HepG2 (cell line): ENCODE measurements around the gene PLA2G4A. TPM values are rescaled to one million over a fixed set of nuclear protein-coding genes. Genes with fewer than 3 reads are reported as not detected.

ENCODE experiments used
- ATAC-seq: fragments of 200-7000 bp; cut with Tn5 transposase; 3 replicates; pipeline ENCODE4 v1.9.1; 2020; ENCODE audit warnings: mild to moderate bottlenecking, moderate library complexity
- BruUV-seq: library from RNA; stranded (reverse); fragments of 400-500 nt; replicated peaks from 2 replicates; lab custom pipeline; 2021; lab: Mats Ljungman, UMichigan
- CTCF ChIA-PET: fragments of 300-600 bp; formaldehyde crosslinking; extraction: SDS; loops from one replicate; lab custom pipeline; 2021; ENCODE audit warnings: low total read pairs, inconsistent platforms, low intra/inter-chr PET ratio; lab: Yijun Ruan, JAX
- POLR2A ChIA-PET: fragments of 350-600 bp; sonication (Branson Sonifier 250); formaldehyde crosslinking; loops from one replicate; lab custom pipeline; 2020; ENCODE audit warnings: antibody characterized with exemption, inconsistent platforms; lab: Yijun Ruan, JAX
- DNase-seq: peaks from one replicate; pipeline ENCODE4 v3.0.0-alpha.2; 2015; ENCODE audit warnings: low spot score
- FAIRE-seq: peaks from 3 replicates; lab custom pipeline; 2011; peaks lifted over from hg19 to GRCh38; lab: Jason Lieb, UNC
- H2AFZ ChIP-seq: one replicate; pipeline ENCODE4 v1.6.1; 2011; ENCODE audit warnings: low read length, inconsistent platforms
- H3K27ac ChIP-seq: fragments of 300-600 bp; 3 replicates; pipeline ENCODE4 v1.8.0; 2011; ENCODE audit warnings: mixed run types, mild to moderate bottlenecking, mixed read lengths, low read length, inconsistent platforms; ENCODE audit not compliant: insufficient read depth; ENCODE audit errors: extremely low read length
- H3K27me3 ChIP-seq, 2 experiments: fragments of 200-600 bp in 1 of 2; 2 replicates in 1 of 2; 3 replicates in 1 of 2; pipeline versions ENCODE4 v1.6.0 to v1.8.0; 2011; ENCODE audit warnings: low read length in 2 of 2, mild to moderate bottlenecking in 2 of 2, moderate library complexity in 2 of 2, inconsistent platforms in 1 of 2; ENCODE audit not compliant: insufficient read depth in 2 of 2, control insufficient read depth in 1 of 2
- H3K36me3 ChIP-seq, 2 experiments: fragments of 200-600 bp in 1 of 2; replicated peaks in 1 of 2; 2 replicates in 1 of 2; 3 replicates in 1 of 2; pipeline versions ENCODE4 v1.5.1 to v1.8.0; 2011; ENCODE audit warnings: low read length in 2 of 2, inconsistent platforms in 1 of 2; ENCODE audit not compliant: insufficient read depth in 2 of 2, control insufficient read depth in 1 of 2
- H3K4me1 ChIP-seq: 2 replicates; pipeline ENCODE4 v1.5.1; 2012; ENCODE audit warnings: low read length, inconsistent platforms; ENCODE audit not compliant: insufficient read depth
- H3K4me2 ChIP-seq: 2 replicates; pipeline ENCODE4 v1.6.0; 2011; ENCODE audit warnings: low read depth, low read length, inconsistent platforms
- H3K4me3 ChIP-seq, 3 experiments: fragments of 200-600 bp in 1 of 3; sonication (generic), shearing (Covaris generic) in 1 of 3; replicated peaks in 1 of 3; 2 replicates each; pipeline ENCODE4 v1.5.1; 2011 to 2016; ENCODE audit warnings: low read length in 3 of 3, inconsistent platforms in 2 of 3, low read depth in 2 of 3, mild to moderate bottlenecking in 2 of 3, control low read depth in 1 of 3, mixed read lengths in 1 of 3; ENCODE audit not compliant: insufficient read depth in 1 of 3
- H3K79me2 ChIP-seq: one replicate; pipeline ENCODE4 v1.6.1; 2011; ENCODE audit warnings: low read length, inconsistent platforms; ENCODE audit not compliant: insufficient read depth
- H3K9ac ChIP-seq: 2 replicates; pipeline ENCODE4 v1.6.0; 2011; ENCODE audit warnings: mild to moderate bottlenecking, low read depth, low read length, inconsistent platforms; ENCODE audit not compliant: insufficient read depth
- H3K9me3 ChIP-seq: 2 replicates; pipeline ENCODE4 v1.5.1; 2012; ENCODE audit warnings: mild to moderate bottlenecking, low read length
- H4K20me1 ChIP-seq: 2 replicates; pipeline ENCODE4 v1.6.0; 2011; ENCODE audit warnings: inconsistent platforms, mild to moderate bottlenecking, low read length, moderate library complexity; ENCODE audit not compliant: insufficient read depth
- HIVEP1 ChIP-seq: sonication (generic); formaldehyde crosslinking; IDR thresholded peaks from 2 replicates; pipeline ENCODE4 v1.4.0; 2020; ENCODE audit warnings: mild to moderate bottlenecking, missing genetic modification reagents
- ZFP91 ChIP-seq: sonication (generic); formaldehyde crosslinking; IDR thresholded peaks from 2 replicates; pipeline ENCODE4 v1.9.0; 2022; ENCODE audit warnings: missing genetic modification reagents, mild to moderate bottlenecking, borderline replicate concordance
- ZHX1 ChIP-seq: sonication (generic); formaldehyde crosslinking; IDR thresholded peaks from 2 replicates; pipeline ENCODE4 v1.8.1; 2022; ENCODE audit warnings: low read depth, mild to moderate bottlenecking, missing genetic modification reagents
- ZNF124 ChIP-seq: sonication (generic); formaldehyde crosslinking; IDR thresholded peaks from 2 replicates; pipeline ENCODE4 v1.4.0; 2020; ENCODE audit warnings: missing genetic modification reagents
- WGBS: methylation state at CpG from one replicate; pipeline ENCODE4 v1.1.6; 2017; ENCODE audit warnings: low lambda C conversion rate; 5-methylcytosine and 5-hydroxymethylcytosine counted together
- in situ Hi-C: cut with HindIII; loops from 2 replicates; pipeline ENCODE4 v1.10.0; 2017; ENCODE audit warnings: low pct_unique_long_range_greater_than_20kb; ENCODE audit not compliant: extremely low pct_ligation_motif_present
- intact Hi-C: fragments of 100-400 bp; cut with micrococcal nuclease; formaldehyde crosslinking; loops from one replicate; pipeline ENCODE4 v1.10.0; 2022; ENCODE audit not compliant: unreplicated experiment
- polyA plus RNA-seq, 8 experiments: library from polyadenylated mRNA; depleted of rRNA in 3 of 8; stranded (reverse) in 7 of 8; unstranded in 1 of 8; fragments of >200 nt; fragmentation: Illumina TruSeq in 4 of 8; extraction: Trizol in 4 of 8; gene quantifications; 2 replicates each; pipeline versions ENCODE4 v1.2.1 to v1.2.3, GENCODE V29; 2011 to 2016; ENCODE audit warnings: low read depth in 4 of 8, missing spikeins in 1 of 8, mixed read lengths in 1 of 8; ENCODE audit not compliant: insufficient read depth in 1 of 8
- total RNA-seq, 5 experiments: library from RNA; depleted of rRNA; stranded (reverse); fragments of >200 nt; fragmentation: Illumina TruSeq; extraction: Trizol; gene quantifications; 2 replicates each; pipeline ENCODE4 v1.2.3, GENCODE V29; 2016; ENCODE audit warnings: low read depth in 1 of 5
- TF ChIP-seq, protein P1 (sequence below): sonication (generic); formaldehyde crosslinking; IDR thresholded peaks from 2 replicates; pipeline ENCODE4 v1.4.0; 2020; ENCODE audit warnings: mild to moderate bottlenecking, missing genetic modification reagents

The PLA2G4A gene
- total and polyA plus RNA-seq, 2 of the 13 experiments (the other 11 are each of a cell fraction or from before 2014, with no cell fraction given), result not detected

GRCh38 chr1:186896211-186896610 is 67.5 kb downstream of the PLA2G4A start:
- H2AFZ ChIP-seq, result no peak overlapping the region
- no peaks in the 10 kb centered on the region for H3K9me3 ChIP-seq
- no peak overlapping the region for H3K4me2 ChIP-seq
- BruUV-seq, result no TSS peak
- H3K79me2 ChIP-seq, result no peaks in the 10 kb centered on the region
- H3K4me1 ChIP-seq, result no peaks in the 10 kb centered on the region
- no peaks in the 10 kb centered on the region for H4K20me1 ChIP-seq
- intact Hi-C loops, result no loop called here
- H3K9ac ChIP-seq, result no peak overlapping the region
- H3K27ac ChIP-seq, result no peak overlapping the region
- 3% methylated on average over 1 of the region's 1 CpG for WGBS
- no peak for FAIRE-seq
- H3K36me3 ChIP-seq, result no peaks in the 10 kb centered on the region
- H3K4me3 ChIP-seq, result no peak overlapping the region
- TF ChIP-seq, protein P1, sequence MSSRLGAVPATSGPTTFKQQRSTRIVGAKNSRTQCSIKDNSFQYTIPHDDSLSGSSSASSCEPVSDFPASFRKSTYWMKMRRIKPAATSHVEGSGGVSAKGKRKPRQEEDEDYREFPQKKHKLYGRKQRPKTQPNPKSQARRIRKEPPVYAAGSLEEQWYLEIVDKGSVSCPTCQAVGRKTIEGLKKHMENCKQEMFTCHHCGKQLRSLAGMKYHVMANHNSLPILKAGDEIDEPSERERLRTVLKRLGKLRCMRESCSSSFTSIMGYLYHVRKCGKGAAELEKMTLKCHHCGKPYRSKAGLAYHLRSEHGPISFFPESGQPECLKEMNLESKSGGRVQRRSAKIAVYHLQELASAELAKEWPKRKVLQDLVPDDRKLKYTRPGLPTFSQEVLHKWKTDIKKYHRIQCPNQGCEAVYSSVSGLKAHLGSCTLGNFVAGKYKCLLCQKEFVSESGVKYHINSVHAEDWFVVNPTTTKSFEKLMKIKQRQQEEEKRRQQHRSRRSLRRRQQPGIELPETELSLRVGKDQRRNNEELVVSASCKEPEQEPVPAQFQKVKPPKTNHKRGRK (CRISPR knock-in tag), result no peak
- TF ChIP-seq ZHX1 (CRISPR knock-in tag), result no peak
- no peak for TF ChIP-seq HIVEP1
- no peak for TF ChIP-seq ZNF124 (CRISPR knock-in tag)
- TF ChIP-seq ZFP91 (CRISPR knock-in tag), result no peak
- TF ChIP-seq, all 625 proteins: peak for 0
- no peaks in the 10 kb centered on the region for H3K27me3 ChIP-seq
- no peak for ATAC-seq
- POLR2A ChIA-PET, result no interaction called here
- DNase-seq, result no peak
- CTCF ChIA-PET, result no interaction called here
- in situ Hi-C loops, result no loop called here
